Pons (tissue), 1 donor: Measurements from ENCODE around the gene TMED10.

ENCODE experiments used
- DNase-seq: peaks from one replicate; pipeline ENCODE4 v3.0.0-alpha.2; 2016; ENCODE audit warnings: low spot score

The TMED10 gene

DNA sequence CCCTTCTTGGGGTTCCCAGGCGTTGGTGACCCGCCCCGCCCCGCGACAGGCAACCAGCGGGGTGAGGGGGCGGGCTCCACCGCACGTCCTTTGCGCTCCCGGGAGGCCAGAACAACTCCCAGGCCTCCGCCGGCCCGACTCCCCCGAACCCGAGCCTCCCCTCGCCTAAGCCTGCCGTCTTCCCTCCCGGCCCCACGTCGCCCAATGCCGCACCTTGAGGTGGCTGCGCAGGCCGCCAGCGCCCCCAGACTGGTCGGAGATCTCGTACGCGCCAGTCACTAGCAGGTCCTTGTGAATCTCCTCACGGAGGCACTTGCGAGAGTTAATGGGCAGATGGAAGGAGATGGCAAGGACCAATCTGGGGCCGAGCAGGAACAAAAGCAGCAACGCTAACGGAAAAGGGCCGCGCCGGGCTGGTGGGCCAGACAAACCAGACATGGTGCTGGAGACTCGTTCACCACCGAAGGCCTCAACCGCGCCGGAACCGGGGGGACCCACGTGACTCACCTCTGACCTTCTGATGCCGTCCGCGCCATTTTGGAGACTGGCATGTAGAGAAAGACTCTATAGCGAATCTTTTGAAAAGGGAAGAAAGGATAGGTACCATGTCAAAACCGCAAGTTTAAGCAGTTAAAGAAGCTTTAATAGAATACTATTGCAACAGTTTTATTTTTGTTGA is at the start of gene TMED10:
TSS of gene TMED10 (minus strand) at position 471 of the 679 bp plus-strand sequence. CDS start at position 438, 33 bp downstream.
- DNase-seq, result peak; percentile 94

DNA sequence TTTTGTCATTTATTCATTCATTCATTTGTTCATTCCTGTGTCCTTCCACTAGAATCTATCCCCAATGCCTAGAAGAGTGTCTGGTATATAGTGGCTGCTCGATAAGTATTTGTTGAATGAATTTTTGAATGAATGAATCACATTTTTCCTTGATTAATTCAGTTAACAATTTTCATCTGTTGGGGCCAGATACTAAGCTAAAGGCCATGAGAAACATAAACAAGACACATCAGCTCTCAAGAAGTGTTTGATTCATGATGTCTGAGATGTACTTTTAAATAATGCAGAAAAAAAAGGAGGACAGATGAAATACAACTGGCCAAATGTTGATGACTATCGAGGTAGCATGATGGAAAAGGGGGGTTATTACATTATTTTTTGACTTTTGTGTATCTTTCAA is 48.1 kb upstream of the TMED10 start:
- DNase-seq, result no peak

DNA sequence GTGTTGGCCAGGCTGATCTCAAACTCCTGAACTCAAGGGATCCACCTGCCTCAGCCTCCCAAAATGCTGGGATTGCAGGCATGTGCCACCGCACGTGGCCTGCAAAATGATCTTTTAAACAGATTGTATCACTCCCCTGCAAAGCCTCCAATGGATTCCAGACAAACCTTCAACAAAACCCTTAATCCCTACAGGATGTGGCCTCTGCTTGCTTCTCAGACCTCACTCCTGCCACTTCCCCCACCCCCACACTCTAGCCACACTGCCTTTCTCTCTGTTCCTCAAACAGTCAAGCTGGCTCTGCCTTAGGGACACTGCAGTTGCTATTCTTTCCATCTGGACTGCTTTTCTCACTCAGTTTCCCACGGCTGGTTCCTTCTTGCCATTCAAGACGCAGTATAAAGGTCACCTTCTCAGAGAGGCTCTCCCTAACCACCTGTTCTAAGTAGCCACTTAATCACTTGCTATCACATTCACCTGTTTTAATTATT is 47.3 kb upstream of the TMED10 start:
- DNase-seq, result peak; percentile 77

DNA sequence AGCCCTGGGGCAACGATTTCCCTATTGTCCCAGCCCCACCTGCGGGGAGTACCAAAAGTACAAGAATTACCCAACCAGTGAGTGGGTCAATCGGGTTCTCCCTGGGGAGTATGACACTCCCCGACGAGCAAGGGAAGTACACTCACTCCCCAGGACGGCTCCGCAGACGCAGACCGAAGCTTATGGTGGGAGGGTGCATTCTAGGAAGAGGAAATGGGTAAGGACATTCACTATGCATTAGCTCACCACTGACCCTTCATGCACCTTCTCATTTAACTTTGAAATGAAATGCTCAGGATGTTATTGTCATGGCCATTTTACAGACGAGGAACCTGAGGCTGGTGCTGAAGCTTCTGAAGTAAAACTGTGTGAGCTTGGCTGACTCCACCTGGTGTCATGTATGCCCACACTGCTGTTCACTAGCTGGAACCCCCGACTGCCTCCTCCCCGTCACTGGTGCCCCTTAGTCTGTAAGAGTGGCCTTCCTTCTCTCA is 45.8 kb upstream of the TMED10 start:
- peak; percentile 56 for DNase-seq

DNA sequence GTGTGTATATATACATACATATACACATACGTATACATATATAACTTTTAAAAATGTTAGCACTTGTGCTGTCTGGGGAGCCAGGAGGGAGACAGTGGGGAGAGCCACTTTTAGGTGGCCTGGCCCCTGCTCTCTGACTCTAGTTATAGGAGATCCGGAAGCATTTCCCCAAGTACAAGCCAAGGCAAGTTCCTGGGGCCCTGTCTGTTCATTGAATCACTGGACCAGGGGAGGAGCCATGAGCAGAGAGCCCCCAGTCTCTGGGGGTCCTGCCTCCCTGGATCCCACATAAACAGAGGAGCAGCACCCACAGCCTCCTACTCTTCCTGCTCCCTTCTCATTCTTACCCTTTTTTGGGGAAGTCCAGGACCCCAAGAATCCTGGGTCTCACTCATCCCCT is 45.4 kb upstream of the TMED10 start:
- DNase-seq, result no peak

DNA sequence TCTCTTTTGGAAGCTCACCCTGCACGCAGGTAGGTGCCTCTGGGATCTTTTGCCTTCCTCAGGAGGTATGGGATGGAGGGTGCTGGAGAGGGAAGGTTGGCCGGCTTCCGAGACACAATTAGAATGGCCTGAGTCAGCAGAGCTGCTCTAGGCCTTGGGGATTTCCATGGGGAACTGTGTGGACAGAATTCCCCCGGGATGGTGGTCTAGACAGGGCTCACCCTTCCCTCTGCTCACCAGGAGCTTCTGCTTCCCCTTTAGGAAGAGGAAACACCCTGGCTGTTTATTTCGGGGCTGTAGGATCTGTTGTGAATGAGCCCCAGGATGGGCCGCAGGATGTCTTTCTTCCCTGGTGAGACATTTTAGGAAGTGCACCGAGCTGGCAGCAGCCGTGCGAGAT is 43.7 kb upstream of the TMED10 start:
- no peak for DNase-seq

DNA sequence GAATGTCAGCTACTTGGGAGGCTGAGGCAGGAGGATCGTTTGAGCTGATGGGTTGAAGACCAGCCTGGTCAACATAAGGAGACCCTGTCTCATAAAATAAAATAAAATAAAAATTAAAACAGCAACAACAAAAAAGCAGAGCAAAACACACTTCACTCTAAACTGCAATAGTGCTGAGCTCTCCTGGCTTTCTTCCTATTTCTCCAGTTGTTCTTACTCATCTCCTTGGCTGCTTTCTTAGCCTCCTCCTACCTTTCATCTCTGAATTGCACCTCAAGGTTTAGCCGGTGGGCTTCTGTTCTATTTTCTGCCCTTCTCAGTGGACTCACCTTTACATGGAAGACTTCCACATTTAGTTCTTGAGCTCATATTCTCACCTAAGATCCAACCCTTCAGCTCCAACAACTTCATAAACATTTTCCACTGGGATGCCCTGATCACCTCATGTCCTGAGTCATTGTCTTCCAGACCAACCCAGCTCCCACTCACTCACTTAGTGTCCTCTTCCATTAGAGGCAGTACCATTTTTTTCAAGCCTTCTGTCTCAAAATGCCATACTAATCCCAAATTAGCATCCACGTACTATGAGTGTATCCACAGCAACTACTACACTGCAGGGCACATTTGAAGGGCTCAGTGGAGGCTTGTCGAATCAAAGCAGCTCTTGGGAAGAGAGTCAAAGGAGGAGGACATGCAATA is 41.2 kb upstream of the TMED10 start:
- DNase-seq, result no peak

DNA sequence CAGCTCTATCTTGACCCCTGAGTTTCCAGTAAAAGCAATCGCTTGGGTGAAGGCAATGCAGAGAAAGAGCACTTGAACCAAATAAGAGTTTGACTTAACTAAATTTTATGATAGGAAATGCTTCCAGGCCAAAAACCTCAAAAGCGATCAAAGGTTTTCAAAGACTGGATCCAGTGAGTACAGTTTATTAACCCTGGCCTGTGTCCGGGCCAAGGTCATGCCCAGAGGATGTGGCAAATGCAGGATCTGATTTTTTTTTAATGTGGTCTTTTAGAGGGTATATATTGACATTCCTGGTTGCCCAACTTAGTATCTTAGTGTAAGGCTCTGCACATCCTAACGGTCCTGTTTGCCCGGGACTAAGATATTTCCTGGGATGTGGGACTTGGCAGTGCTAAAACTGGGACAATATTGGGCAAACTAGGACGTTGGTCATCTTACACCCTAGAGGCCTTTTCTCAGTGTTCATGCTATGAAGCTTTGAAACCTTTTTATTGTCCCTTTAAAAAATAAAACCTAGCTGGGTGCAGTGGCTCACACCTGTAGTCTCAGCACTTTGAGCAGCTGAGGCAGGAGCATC is 40.1 kb upstream of the TMED10 start:
- DNase-seq, result no peak

DNA sequence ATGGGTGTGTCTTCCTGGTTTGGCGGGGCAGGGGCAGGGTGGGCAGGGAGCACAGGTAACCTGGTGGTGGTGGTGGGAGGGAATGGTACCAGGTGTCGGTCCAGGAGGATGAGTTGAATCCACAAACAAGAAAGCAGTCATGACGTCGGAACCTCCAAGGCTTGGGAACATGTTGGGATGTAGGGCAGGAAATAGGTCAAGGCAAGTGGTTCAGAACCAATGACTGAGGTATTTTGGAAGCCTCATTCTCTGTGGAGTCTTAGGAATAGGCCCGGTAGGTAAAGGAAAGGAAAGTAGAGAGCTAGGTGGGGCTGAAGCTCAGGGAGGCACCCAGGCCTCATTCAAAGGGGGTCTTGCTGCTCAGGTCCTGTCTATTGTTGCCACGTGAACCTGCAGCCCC is 39.1 kb upstream of the TMED10 start:
- DNase-seq, result no peak

DNA sequence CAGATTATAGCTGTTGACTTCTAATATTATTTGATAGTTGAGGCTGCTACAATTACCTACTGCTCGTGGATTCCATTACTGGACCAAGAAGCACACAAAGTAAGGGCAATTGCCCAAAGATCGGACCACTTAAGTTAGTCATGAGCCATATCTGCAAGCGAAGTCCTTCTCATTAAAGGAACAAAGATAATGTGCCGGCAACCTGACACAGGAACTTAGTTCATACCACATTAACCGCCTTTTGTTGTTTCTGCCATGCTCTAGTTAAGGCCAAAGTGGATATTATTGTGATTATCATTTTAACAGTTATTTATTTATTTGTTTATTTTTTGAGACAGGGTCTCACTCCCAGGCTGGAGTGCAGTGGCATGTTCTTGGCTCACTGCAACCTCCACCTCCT is 38.1 kb upstream of the TMED10 start:
- DNase-seq, result no peak

DNA sequence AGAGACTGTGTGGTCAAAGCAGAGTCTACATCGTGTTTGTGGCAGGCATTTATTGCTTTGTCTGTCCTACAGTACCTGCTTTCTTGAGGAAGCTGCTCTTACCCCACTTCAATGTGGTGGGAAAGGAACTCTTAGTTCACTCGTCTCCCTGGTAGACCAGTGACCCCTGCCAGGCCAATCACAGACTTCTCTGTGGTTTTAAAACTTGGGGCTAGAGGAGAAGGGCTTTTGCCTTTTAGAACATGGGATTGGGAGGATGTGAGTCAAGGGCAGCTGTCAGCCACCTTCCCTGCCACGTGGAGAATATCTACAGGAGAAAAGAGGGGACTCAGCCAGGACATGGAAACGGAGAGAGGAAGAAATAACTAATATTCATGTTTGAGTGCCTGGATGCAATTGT is 36.8 kb upstream of the TMED10 start:
- no peak for DNase-seq

DNA sequence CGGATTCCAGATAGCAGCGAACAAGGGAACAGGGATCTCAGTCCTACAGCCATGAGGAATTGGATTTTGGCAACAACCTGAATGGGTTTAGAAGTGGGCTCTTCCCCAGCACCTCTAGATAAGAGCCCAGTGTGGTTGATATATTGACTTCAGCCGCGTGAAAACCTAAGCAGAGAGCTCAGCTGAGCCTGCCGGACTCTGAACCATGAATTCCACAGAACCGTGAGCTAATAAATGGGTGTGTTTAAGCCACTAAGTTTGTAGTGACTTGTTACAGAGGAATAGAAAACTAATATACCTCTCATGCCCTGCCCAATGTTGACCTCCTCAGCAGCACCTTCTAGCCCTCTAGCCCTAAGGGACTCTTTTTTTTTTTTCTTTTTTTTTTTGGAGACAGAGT is 32.4 kb upstream of the TMED10 start:
- DNase-seq, result no peak

DNA sequence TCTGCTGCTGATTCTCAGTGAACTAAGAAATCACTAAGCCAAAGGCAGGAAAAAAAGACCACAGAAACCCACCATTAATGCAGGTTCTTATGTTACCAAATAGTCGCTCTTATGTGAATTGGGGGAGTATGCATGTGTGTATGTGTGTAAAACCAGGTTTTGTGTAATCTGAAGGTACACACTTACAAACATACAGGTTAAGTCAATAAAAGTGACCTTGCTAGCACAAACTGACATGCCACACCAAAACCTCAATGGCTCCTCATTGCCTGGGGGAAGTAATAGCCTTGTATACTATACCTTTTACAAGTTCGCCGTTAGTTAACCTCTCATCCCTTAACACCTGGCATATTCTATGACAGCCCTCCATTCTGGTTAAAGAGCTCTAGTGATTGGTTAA is 29.8 kb upstream of the TMED10 start:
- DNase-seq, result no peak

DNA sequence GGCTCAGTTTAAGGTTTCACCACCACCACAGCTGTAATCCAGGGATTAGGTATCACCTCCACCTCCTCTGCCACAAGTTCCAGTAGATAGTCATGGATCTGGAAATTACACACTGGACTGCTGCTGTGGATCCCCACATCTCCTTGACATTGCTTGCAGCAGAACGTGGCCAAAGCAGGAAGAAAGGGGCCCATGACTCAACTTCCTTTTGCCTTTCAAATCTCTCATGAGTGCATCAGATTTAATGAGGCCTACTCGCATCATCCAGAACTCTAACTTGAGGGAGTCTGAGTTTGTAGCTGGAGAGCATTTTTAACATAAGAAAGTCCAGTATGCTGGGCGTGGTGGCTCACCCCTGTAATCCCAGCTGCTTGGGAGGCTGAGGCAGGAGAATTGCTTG is 29.2 kb upstream of the TMED10 start:
- DNase-seq, result no peak

DNA sequence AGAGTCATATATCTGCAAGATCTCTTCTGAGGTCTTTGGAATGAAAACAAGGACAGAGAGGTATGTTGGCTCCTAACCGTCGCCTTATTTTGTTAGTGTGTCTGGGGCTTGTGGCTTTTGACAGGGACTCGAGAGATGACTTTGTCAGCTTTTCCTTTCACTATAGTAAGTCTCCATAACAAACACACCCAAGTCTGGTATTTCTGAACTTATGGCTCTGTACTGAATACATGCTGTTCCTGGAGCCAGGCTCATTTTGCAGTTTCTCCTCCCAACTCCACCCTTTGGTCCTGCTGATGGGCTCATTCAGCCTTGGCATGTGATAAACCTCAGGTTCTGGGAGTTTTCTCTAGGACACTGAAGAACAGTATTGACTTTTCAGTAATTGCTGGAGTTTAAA is 27.7 kb upstream of the TMED10 start:
- no peak for DNase-seq

DNA sequence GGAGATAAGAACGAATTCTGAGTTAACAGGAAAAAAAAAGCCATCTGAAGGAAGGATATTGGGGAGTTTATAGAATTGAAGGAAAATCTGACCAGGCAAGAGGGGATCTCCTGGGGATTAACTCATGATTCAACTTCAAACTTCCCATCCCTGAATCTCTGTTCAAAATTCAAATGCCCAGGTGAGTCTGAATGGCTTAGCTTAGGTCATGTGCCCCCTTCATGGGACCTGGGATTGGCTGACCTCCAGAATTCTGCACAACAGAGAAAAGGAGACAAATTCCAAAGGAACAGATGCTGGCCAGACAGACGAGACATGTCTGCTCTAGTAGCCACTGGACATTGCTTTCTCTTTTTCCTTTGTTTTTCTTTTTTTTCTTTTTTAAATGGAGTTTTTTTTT is 26.2 kb upstream of the TMED10 start:
- no peak for DNase-seq

DNA sequence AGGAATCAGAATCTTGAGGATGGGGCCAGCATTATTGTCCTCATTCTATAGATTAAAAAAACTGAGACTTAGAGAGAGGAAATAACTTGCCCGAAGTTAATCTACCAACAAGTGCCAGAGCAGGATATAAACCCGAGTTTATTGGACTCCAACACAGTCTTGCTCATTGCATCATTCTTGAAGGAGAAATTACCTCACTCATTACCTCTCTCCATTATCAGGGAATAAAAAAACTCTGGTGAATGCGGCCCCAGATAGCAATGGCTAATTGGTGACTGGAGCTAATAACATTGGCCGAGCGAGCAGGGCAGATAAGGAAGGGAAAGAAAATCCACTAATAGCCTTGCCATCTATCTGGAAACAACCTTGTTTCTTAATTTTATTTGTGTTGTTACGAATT is 24.7 kb upstream of the TMED10 start:
- DNase-seq, result no peak

DNA sequence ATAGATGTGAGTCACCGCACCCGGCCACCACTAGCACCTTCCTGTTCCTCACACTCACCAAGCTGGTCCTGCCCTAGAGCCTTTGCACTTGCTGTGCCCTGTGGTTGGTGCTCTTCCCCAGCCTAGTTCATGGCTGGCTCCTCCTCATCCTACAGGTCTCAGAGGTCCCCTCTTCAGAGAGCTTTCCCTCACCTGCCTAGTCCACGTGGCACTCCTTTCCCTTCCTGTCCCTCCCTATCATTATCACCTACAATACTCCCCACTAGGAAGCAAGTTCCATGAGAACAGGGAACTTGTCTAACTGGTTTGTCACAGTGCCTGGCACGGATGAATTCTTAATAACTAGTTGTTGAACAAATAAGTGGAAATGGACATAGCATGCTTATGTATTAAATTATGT is 24.0 kb upstream of the TMED10 start:
- no peak for DNase-seq

DNA sequence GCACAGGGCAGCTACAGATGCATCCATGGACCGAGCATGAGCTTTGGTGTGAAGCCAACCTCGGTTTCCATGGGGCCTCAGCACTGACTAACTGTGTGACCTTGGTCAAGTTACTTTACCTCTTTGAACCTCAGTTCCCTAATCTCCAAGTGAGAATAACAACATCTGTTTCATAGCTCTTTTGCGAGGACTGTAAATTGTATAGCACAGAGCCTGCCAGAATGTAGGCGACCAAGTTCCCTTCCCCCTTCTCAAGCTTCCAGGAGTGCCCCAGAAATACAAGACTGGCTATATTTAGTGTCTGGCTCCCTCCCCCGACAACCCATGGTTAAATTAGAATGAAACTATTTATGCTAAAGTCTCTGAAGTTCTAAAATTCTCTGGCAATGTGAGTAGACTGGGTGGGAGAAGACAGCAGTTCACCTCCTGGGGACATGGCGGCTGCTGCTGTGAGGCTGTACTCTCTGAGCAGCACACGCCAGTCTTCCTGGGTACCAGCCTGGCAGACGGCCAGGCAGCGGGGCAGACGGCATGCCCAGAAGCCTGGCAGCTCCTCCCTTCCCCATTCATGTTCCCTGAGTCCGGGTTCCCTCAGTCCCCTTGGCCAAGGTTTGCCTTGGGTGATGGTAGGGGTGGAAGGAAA is 22.0 kb upstream of the TMED10 start:
- DNase-seq, result peak; percentile 45

DNA sequence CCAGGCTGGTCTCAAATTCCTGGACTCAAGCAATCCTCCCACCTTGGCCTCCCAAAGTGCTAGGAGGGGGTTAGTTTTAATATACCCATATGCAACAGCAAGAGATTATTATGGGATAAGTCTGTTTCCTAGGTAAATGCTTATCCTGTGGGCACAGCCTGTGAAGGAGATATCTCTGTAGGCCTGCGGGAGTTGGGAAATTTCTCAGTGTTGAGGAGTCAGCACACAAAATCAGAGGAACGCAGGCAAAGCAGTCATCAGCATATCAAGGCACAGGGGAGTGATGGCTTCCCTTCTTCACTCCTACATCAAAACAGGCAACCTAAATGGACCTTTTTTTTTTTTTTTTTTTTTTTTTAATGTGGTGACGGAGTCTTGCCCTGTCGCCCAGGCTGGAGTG is 20.9 kb upstream of the TMED10 start:
- no peak for DNase-seq

DNA sequence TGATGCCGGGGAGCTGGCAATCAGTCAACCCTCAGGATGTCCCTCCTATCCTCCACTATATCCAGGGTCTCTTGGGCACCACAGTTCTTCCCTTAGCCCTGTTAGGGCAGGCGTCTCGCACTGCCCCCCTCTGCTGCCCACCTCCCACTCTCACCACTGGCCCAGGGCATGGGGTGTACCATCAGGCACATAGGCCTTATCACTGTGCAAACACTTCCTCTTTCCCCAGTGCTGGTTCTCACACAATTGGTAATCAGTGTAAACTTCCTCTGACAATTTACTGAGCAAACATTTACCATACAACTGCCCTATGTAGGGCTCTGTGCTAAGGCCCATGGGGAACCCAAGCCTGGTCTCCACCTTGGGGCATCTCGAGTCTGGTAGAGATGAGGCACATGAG is 20.1 kb upstream of the TMED10 start:
- peak; percentile 51 for DNase-seq

DNA sequence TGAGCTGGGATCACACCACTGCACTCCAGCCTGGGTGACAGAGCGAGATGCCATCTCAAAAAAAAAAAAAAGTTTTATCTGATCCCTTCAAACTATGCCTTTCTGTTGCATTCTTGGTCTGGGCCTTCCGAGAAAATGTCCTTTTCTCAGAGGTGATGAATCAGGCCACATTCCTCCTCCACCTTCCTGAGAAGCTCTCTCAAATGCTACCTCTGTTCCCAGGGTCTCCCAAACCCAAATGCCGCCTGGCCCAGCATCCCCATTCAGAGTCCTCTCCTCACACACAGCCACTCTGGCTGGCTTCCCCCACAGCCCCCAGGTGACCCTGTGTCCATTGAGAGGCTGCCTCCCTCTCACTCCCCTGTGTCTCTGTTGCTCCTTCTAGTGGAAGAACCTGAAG is 19.7 kb upstream of the TMED10 start:
- no peak for DNase-seq

DNA sequence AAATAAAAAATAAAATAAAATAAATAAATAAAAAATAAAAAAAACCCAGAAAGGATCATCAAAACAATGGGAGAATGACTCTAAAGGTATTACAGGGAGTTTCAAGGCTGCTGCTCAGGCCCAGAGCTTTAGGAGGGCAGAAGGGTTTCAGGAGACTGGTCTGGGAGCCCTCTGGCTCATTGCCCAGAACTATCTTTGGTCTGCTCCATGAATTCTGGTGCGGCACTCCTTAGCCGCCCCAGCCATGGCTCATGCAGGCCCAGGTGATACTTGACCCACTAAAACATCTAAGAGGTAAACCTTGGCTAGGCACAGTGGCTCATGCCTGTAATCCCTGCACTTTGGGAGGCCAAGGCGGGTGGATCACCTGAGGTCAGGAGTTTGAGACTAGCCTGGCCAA is 14.7 kb upstream of the TMED10 start:
- DNase-seq, result no peak
